ENCODE results near the gene SCN9A.

- no peak for TF ChIP-seq CTCF (IDR thresholded peaks at IDR 0.05; ENCODE audit: low read depth, low read length, poor library complexity, severe bottlenecking)
- no peak for TF ChIP-seq EZH2phosphoT487 (IDR thresholded peaks at IDR 0.05; ENCODE audit: borderline replicate concordance, low read length)
These were observed 31.2 kb downstream of the SCN9A start for GRCh38 chr2:166344286-166345113.
